Right hindlimb (tissue), 1 donor: Measurements from ENCODE around the gene ANKRD29.
A peak's percentile ranks its signal among the peaks of the same experiment; 100 is the strongest.

Source experiments
- DNase-seq: peaks from one replicate; pipeline ENCODE4 v3.0.0-alpha.2; 2018

Gene ANKRD29

GRCh38 chr18:23662309-23663263, at the start of gene ANKRD29:
ANKRD29 (minus strand) TSS chr18:23662911; CDS start chr18:23662730, 181 bp downstream.
- peak; percentile 45 for DNase-seq

GRCh38 chr18:23712445-23712844, 49.7 kb upstream of the ANKRD29 start:
- DNase-seq: no peak

- no peak for DNase-seq
These were observed 48.7 kb upstream of the ANKRD29 start for GRCh38 chr18:23711426-23711825.

GRCh38 chr18:23710946-23711345, 48.2 kb upstream of the ANKRD29 start:
- DNase-seq: no peak

- DNase-seq: no peak
These were observed 47.4 kb upstream of the ANKRD29 start for GRCh38 chr18:23710068-23710527.

GRCh38 chr18:23706971-23707640, 44.4 kb upstream of the ANKRD29 start:
- no peak for DNase-seq

- DNase-seq: no peak
These were observed 42.1 kb upstream of the ANKRD29 start for GRCh38 chr18:23704806-23705205.

- DNase-seq: no peak
These were observed 41.3 kb upstream of the ANKRD29 start for GRCh38 chr18:23703987-23704384.

- DNase-seq: no peak
These were observed 40.6 kb upstream of the ANKRD29 start for GRCh38 chr18:23703057-23703986.

GRCh38 chr18:23702606-23703005, 39.9 kb upstream of the ANKRD29 start:
- DNase-seq: no peak

GRCh38 chr18:23701544-23702064, 38.9 kb upstream of the ANKRD29 start:
- DNase-seq: no peak

- DNase-seq: no peak
These were observed 38.3 kb upstream of the ANKRD29 start for GRCh38 chr18:23701017-23701416.

GRCh38 chr18:23694637-23695430, 32.1 kb upstream of the ANKRD29 start:
- no peak for DNase-seq

- DNase-seq: no peak
These were observed 31.1 kb upstream of the ANKRD29 start for GRCh38 chr18:23693846-23694245.

- DNase-seq: no peak
These were observed 27.9 kb upstream of the ANKRD29 start for GRCh38 chr18:23690505-23691068.

- peak; percentile 33 for DNase-seq
These were observed 27.1 kb upstream of the ANKRD29 start for GRCh38 chr18:23689616-23690504.

- peak; percentile 68 for DNase-seq
These were observed 26.4 kb upstream of the ANKRD29 start, which contains the start of gene LAMA3 for GRCh38 chr18:23689031-23689615. LAMA3 (plus strand) TSS chr18:23689453; CDS start chr18:23689684, 231 bp downstream.

- no peak for DNase-seq
These were observed 25.8 kb upstream of the ANKRD29 start for GRCh38 chr18:23688528-23688927.

GRCh38 chr18:23684515-23685197, 21.9 kb upstream of the ANKRD29 start:
- no peak for DNase-seq
